VCaP (cell line): ENCODE data around the gene FARS2.
"Not testable (repeated sequence)": the region's sequence is repeated elsewhere in the genome, so short reads cannot be mapped to it uniquely, and the experiment has no call there.

Experiments
- H3K27ac ChIP-seq: fragments of 450-650 bp; 2 replicates; pipeline ENCODE4 v1.5.1; 2017
- TF ChIP-seq, protein P1 (sequence below): fragments of 450-650 bp; conservative IDR thresholded peaks from 2 replicates; pipeline ENCODE4 v1.5.1; 2017; ENCODE audit warnings: mild to moderate bottlenecking, moderate library complexity

FARS2 gene

GRCh38 chr6:5698318-5698717, 437.0 kb downstream of the FARS2 start:
- TF ChIP-seq, protein P1, sequence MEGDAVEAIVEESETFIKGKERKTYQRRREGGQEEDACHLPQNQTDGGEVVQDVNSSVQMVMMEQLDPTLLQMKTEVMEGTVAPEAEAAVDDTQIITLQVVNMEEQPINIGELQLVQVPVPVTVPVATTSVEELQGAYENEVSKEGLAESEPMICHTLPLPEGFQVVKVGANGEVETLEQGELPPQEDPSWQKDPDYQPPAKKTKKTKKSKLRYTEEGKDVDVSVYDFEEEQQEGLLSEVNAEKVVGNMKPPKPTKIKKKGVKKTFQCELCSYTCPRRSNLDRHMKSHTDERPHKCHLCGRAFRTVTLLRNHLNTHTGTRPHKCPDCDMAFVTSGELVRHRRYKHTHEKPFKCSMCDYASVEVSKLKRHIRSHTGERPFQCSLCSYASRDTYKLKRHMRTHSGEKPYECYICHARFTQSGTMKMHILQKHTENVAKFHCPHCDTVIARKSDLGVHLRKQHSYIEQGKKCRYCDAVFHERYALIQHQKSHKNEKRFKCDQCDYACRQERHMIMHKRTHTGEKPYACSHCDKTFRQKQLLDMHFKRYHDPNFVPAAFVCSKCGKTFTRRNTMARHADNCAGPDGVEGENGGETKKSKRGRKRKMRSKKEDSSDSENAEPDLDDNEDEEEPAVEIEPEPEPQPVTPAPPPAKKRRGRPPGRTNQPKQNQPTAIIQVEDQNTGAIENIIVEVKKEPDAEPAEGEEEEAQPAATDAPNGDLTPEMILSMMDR: no peak
- no peak overlapping the region for H3K27ac ChIP-seq

DNA sequence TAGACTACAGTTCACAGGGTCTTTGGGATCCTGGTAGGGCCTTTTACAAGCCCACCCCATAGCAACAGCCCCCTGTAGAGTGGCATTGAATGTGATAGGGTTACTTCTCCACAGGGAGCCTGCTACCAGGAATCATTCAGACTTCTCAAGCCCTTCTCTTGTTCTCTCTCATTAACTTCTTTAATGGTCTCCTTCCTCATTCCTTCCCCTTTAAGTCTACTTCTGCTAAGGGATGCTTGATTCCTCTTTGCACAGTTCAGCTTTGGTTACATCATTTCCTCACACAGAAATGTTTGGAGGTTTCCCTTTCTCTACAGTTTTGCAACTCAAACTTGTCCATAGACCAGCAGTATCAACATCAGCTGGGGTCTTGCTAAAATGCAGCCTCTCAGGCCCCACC, 437.8 kb downstream of the FARS2 start:
- H3K27ac ChIP-seq: not testable (repeated sequence)

- TF ChIP-seq, protein P1: no peak
- H3K27ac ChIP-seq: no peak overlapping the region
These were observed 439.9 kb downstream of the FARS2 start for GRCh38 chr6:5701174-5701573.

- TF ChIP-seq, protein P1: no peak
- H3K27ac ChIP-seq: no peak overlapping the region
These were observed 443.4 kb downstream of the FARS2 start for GRCh38 chr6:5704708-5705107.

- no peak overlapping the region for H3K27ac ChIP-seq
- TF ChIP-seq, protein P1: no peak
These were observed 443.9 kb downstream of the FARS2 start for GRCh38 chr6:5705252-5705651.

- no peak overlapping the region for H3K27ac ChIP-seq
- TF ChIP-seq, protein P1: no peak
These were observed 445.1 kb downstream of the FARS2 start for GRCh38 chr6:5706124-5707033.

DNA sequence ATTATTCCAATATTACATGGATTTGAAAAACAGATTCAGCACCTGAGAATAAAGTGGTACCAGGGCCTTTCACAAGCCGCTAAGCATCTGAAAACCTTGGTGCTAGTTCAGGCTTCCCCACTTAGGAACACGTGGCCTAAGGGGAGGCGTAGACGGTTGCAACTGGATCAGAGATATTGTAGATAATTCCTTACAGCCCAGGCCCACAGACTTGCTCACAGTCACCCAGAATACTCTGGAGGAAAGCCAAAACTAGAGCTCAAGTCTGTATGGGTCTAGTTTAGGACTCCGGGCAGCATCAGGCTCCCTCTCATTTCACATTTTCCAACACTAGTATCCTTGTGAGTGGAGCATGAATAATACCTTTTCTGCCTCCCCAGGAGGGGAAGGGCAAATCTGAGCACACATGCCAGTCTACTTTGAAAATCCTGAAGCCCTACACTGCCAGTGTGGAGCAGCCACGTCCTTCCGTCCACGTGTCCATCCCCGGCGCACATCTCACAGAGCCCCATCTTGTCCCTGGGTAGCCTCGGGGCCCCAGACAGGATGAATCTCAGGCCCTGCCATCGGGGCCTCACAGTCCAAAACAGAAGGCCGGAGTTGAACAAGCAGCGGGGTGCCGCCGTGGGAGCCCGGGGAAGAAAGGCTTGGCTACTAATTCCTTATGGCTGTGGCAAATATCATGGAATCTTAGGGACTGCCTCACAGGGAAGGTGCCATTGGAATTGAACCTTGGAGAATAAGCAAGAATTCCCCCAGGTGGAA, 446.1 kb downstream of the FARS2 start:
- TF ChIP-seq, protein P1: no peak
- H3K27ac ChIP-seq: no peak overlapping the region
